NCI-H526 (cell line): Measurements from ENCODE around the gene LRRC61.
A peak's percentile ranks its signal among the peaks of the same experiment; 100 is the strongest.

ENCODE experiments used
- DNase-seq, 2 experiments: peaks; one replicate each; lab custom pipeline; 2025; lab: John Stamatoyannopoulos, UW

The LRRC61 gene

GRCh38 chr7:150357270-150357669 lies 34.1 kb downstream of the LRRC61 start:
- DNase-seq: no peak

GRCh38 chr7:150357771-150358427 lies 34.7 kb downstream of the LRRC61 start:
- DNase-seq: no peak

- no peak for DNase-seq
Measured at GRCh38 chr7:150358433-150358832, 35.3 kb downstream of the LRRC61 start.

GRCh38 chr7:150358988-150359621 lies 36.0 kb downstream of the LRRC61 start:
- no peak for DNase-seq

GRCh38 chr7:150359622-150360362 lies 36.6 kb downstream of the LRRC61 start:
- no peak for DNase-seq

- no peak for DNase-seq
Measured at GRCh38 chr7:150360363-150361058, 37.4 kb downstream of the LRRC61 start.

- no peak for DNase-seq
Measured at GRCh38 chr7:150361402-150361801, 38.2 kb downstream of the LRRC61 start.

GRCh38 chr7:150361807-150362621 lies 38.9 kb downstream of the LRRC61 start:
- DNase-seq: no peak

GRCh38 chr7:150363370-150363769 lies 40.2 kb downstream of the LRRC61 start:
- no peak for DNase-seq

GRCh38 chr7:150363872-150364271 lies 40.7 kb downstream of the LRRC61 start:
- DNase-seq: peak in 1 of 2 experiments; percentile 37

- no peak for DNase-seq
Measured at GRCh38 chr7:150365194-150365593, 42.0 kb downstream of the LRRC61 start.

- DNase-seq: no peak
Measured at GRCh38 chr7:150365673-150366398, 42.7 kb downstream of the LRRC61 start.

- DNase-seq: peak in 1 of 2 experiments; percentile 75
Measured at GRCh38 chr7:150367677-150368095, 44.5 kb downstream of the LRRC61 start.

GRCh38 chr7:150368096-150368883 lies 45.1 kb downstream of the LRRC61 start, which contains the start of gene REPIN1:
Gene REPIN1, plus strand, starts transcription at chr7:150368822. Its CDS starts 890 bp downstream, at chr7:150369712.
- peak; percentile 65 to 95 for DNase-seq

GRCh38 chr7:150368884-150369747 lies 46.0 kb downstream of the LRRC61 start:
- peak; percentile 63 to 81 for DNase-seq

- DNase-seq: no peak
Measured at GRCh38 chr7:150369748-150370501, 46.8 kb downstream of the LRRC61 start.

GRCh38 chr7:150370612-150371071 lies 47.5 kb downstream of the LRRC61 start:
- DNase-seq: peak in 1 of 2 experiments; percentile 16
